ENCODE results near the gene TPSB2. TPM values are rescaled to one million over a fixed set of nuclear protein-coding genes. Genes with fewer than 3 reads are reported as not detected.
"Not testable (repeated sequence)": the region's sequence is repeated elsewhere in the genome, so short reads cannot be mapped to it uniquely, and the experiment has no call there.

Gene TPSB2
- total RNA-seq, 4 donors from 2014 or later = 10.5 to 158 (median 40.1) TPM

- H3K4me3 ChIP-seq (ENCODE audit: low read depth, poor library complexity, severe bottlenecking) = no peak overlapping the region
- no peak for DNase-seq (ENCODE audit: low spot score in 2 of 2)
- TF ChIP-seq POLR2A (IDR thresholded peaks at IDR 0.05) = no peak
- intact Hi-C loops (cut with DNase I; ENCODE audit: low total_unique reads) = loop anchor here (10.0 kb wide), 1 partner anchor 355 kb away; no protein-coding TSS in a partner anchor
- 67 to 72% methylated on average over 7 of the region's 7 CpGs for WGBS, 2 donors
Measured at GRCh38 chr16:1189455-1189854, 40.5 kb downstream of the TPSB2 start.

- no peak for TF ChIP-seq CTCF (IDR thresholded peaks at IDR 0.05)
- no peak for TF ChIP-seq POLR2A (IDR thresholded peaks at IDR 0.05)
- peak in 1 of 2 donors; percentile 90 for DNase-seq (ENCODE audit: low spot score in 2 of 2)
- intact Hi-C loops (cut with DNase I; ENCODE audit: low total_unique reads) = loop anchor here (10.0 kb wide), 1 partner anchor 354 kb away; no protein-coding TSS in a partner anchor
Measured at GRCh38 chr16:1188432-1189189, 41.4 kb downstream of the TPSB2 start.

DNA sequence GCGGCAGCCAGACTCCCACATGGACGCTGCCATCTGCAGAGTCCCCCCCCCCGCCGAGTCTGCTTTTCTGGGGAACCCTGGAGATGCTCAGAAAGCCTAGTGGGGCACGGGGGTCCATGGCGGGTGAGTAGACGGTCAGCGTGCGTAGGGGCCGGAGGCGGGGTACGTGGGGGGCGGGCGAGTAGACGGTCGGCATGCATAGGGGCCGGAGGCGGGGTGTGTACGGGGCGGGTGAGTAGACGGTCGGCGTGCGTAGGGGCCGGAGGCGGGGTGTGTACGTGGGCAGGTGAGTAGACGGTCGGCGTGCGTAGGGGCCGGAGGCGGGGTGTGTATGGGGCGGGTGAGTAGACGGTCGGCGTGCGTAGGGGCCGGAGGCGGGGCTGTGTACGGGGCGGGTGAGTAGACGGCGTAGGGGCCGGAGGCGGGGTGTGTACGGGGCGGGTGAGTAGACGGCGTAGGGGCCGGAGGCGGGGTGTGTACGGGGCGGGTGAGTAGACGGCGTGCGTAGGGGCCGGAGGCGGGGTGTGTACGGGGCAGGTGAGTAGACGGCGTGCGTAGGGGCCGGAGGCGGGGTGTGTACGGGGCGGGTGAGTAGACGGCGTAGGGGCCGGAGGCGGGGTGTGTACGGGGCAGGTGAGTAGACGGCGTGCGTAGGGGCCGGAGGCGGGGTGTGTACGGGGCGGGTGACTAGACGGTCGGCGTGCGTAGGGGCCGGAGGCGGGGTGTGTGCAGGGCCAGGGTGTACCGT, 44.4 kb downstream of the TPSB2 start:
- WGBS, 2 donors = 93 to 95% methylated on average over 21 to 27 of the region's 86 CpGs
- intact Hi-C loops (cut with DNase I; ENCODE audit: low total_unique reads) = loop anchor here (10.0 kb wide), 1 partner anchor 351 kb away; no protein-coding TSS in a partner anchor
- not testable (repeated sequence) for H3K4me3 ChIP-seq (ENCODE audit: low read depth, poor library complexity, severe bottlenecking); DNase-seq (ENCODE audit: low spot score in 2 of 2)

More at GRCh38 chr16:1188432-1189189, 41.4 kb downstream of the TPSB2 start:
- 44 to 51% methylated on average over 20 of the region's 32 CpGs for WGBS, 2 donors
- H3K4me3 ChIP-seq (ENCODE audit: low read depth, poor library complexity, severe bottlenecking) = no peak overlapping the region

- H3K4me3 ChIP-seq (ENCODE audit: low read depth, poor library complexity, severe bottlenecking) = no peak overlapping the region
- no peak for DNase-seq (ENCODE audit: low spot score in 2 of 2)
- TF ChIP-seq POLR2A (IDR thresholded peaks at IDR 0.05) = no peak
- no peak for TF ChIP-seq CTCF (IDR thresholded peaks at IDR 0.05)
- intact Hi-C loops (cut with DNase I; ENCODE audit: low total_unique reads) = loop anchor here (10.0 kb wide), 1 partner anchor 350 kb away; no protein-coding TSS in a partner anchor
- 97 to 98% methylated on average over 18 of the region's 18 CpGs for WGBS, 2 donors
Measured at GRCh38 chr16:1184980-1185379, 45.0 kb downstream of the TPSB2 start.

GRCh38 chr16:1184156-1184868, 45.7 kb downstream of the TPSB2 start:
- WGBS, 2 donors = 80 to 81% methylated on average over 20 to 26 of the region's 26 CpGs
- intact Hi-C loops (cut with DNase I; ENCODE audit: low total_unique reads) = loop anchor here (10.0 kb wide), 1 partner anchor 350 kb away; no protein-coding TSS in a partner anchor
- DNase-seq (ENCODE audit: low spot score in 2 of 2) = no peak
- no peak for TF ChIP-seq CTCF (IDR thresholded peaks at IDR 0.05)
- no peak for TF ChIP-seq POLR2A (IDR thresholded peaks at IDR 0.05)
- H3K4me3 ChIP-seq (ENCODE audit: low read depth, poor library complexity, severe bottlenecking) = no peak overlapping the region

DNA sequence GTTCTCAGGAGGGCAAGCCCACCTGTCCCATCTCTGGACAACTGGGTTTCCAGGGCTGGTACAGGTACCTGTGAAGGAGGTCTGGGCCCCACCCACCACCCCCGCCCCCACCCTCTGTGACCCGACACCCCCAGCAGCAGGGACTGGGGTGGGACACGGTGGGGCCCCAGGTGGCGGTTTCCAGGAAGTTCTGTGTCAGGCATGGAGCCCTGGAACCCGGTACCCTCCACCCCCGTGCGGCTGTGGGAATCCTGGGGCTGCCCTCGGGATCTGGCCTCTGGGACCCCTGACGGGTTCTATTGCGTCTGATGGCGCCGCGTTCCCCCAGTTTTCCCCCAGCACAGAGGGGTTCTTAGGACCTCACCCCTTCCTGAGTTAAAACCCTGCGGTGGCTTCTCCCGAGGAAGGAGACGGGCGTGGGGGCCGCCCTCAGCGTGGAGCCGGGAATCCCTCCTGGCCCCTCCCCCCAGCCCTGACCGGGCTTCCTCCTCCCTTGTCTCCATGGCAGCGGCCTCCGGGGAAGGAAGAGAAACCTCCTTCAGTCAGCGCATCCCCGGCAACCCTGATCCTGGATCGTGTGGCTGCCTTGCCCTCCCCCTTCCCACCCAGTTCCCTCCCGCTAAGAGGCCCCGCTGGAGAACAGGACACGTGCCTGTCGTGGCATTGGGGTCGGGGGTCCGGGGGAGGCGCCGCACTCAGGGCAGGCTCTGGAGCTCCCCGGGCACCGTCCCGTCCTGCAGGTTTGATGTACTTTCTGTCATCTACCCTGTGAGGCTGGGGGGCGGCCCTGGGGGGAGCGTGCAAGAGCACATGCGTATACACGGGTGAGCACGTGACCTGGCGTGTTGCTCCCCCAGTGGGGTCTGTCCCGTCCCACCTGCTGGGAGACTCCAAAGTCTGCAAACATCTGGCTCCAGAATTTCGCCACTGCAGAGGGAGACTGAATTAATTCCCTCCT, 46.8 kb downstream of the TPSB2 start:
- H3K4me3 ChIP-seq (ENCODE audit: low read depth, poor library complexity, severe bottlenecking) = no peak overlapping the region
- 36 to 42% methylated on average over 18 to 39 of the region's 45 CpGs for WGBS, 2 donors
- no peak for TF ChIP-seq CTCF (IDR thresholded peaks at IDR 0.05)
- TF ChIP-seq POLR2A (IDR thresholded peaks at IDR 0.05) = no peak
- intact Hi-C loops (cut with DNase I; ENCODE audit: low total_unique reads) = loop anchor here (10.0 kb wide), 1 partner anchor 348 kb away; no protein-coding TSS in a partner anchor
- no peak for DNase-seq (ENCODE audit: low spot score in 2 of 2)

Data from lower leg skin (tissue), 4 donors.